Measurements from ENCODE around the gene CADM1. TPM values are rescaled to one million over a fixed set of nuclear protein-coding genes. Genes with fewer than 3 reads are reported as not detected.

CADM1 gene
- total and polyA plus RNA-seq, 9 of the 15 experiments (the other 6 are each of a cell fraction or from before 2014, with no cell fraction given), result 0.42 TPM; not detected in 8

DNA sequence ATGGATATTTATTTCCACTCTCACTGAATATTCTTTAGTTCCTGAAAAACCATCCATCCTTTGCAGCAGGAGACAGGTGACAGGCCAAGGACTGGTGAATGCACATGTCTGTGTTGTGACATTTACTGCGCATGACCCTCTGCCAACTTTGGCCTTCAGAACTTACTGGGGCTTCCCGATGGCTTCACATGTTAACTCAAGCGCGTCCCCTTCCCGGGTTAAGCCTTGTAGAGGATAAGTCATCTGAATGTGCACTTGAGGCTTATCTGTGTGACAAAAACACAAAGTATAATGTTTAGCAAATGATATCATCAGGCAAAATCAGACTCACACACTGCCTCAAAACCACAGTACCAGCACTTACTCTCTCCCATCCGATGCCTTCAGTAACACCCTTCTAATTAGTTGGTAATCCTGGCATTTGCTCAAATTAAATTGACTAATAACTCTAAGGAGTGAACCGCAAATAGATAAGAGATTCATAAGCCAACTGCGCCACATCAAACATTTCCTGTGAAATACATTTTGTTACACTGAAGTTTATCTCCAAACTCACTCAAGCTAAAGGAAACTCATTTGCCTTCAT lies 286.4 kb downstream of the CADM1 start:
- Histone ChIP-seq H3K4me3 (no peak overlapping the region), H4K20me1 (replicated peaks; ENCODE audit: control insufficient read depth, insufficient read depth, low read length) (no peaks in the 10 kb centered on the region), H3K9ac (ENCODE audit: insufficient read depth in 1 of 2, low read depth in 2 of 2, low read length in 2 of 2) (no peak overlapping the region), H3K27me3 (ENCODE audit: control insufficient read depth in 2 of 2, insufficient read depth in 2 of 2, low read length in 2 of 2) (no peaks in the 10 kb centered on the region; a peak in 1 of 5 replicates), H3K9me3 (replicated peaks; ENCODE audit: control insufficient read depth, insufficient read depth, low read depth, low read length) (no peaks in the 10 kb centered on the region), H3K79me2 (ENCODE audit: control insufficient read depth, insufficient read depth, low read length) (no peaks in the 10 kb centered on the region), H3K36me3 (ENCODE audit: control insufficient read depth, insufficient read depth, low read length) (no peaks in the 10 kb centered on the region), H3K27ac (ENCODE audit: extremely low read depth, low read depth, low read length) (no peak overlapping the region), H2AFZ (ENCODE audit: low read depth, low read length) (no peak overlapping the region), H3K4me1 (replicated peaks in 1 of 2; ENCODE audit: control insufficient read depth in 2 of 2, insufficient read depth in 2 of 2, low read length in 2 of 2) (no peaks in the 10 kb centered on the region), H3K9me1 (ENCODE audit: control insufficient read depth, insufficient read depth, low read length) (no peaks in the 10 kb centered on the region), H3K4me2 (ENCODE audit: insufficient read depth, low read length) (no peak overlapping the region)
- CTCF ChIA-PET (ENCODE audit: low intra/inter-chr PET ratio), result no interaction called here
- intact Hi-C loops (cut with micrococcal nuclease) (no loop called here), in situ Hi-C loops (cut with MboI) (no loop called here)
- WGBS (ENCODE audit: insufficient coverage, low coverage, missing lambda C conversion rate), result 0% methylated on average over 8 of the region's 8 CpGs
- FAIRE-seq (no peak), DNase-seq (ENCODE audit: extremely low read depth in 1 of 4, low spot score in 3 of 4) (no peak), ATAC-seq (no peak)
- no peak for TF ChIP-seq SAP30 (IDR thresholded peaks at IDR 0.05; ENCODE audit: borderline replicate concordance, insufficient read depth, low read depth, low read length, poor library complexity, severe bottlenecking)
- POLR2A ChIA-PET, result interaction anchor here (0.6 kb wide), 1 partner anchor 443 kb away, joined by 4 read pairs; no protein-coding TSS in a partner anchor
- BruUV-seq (replicated peaks), result no TSS peak

DNA sequence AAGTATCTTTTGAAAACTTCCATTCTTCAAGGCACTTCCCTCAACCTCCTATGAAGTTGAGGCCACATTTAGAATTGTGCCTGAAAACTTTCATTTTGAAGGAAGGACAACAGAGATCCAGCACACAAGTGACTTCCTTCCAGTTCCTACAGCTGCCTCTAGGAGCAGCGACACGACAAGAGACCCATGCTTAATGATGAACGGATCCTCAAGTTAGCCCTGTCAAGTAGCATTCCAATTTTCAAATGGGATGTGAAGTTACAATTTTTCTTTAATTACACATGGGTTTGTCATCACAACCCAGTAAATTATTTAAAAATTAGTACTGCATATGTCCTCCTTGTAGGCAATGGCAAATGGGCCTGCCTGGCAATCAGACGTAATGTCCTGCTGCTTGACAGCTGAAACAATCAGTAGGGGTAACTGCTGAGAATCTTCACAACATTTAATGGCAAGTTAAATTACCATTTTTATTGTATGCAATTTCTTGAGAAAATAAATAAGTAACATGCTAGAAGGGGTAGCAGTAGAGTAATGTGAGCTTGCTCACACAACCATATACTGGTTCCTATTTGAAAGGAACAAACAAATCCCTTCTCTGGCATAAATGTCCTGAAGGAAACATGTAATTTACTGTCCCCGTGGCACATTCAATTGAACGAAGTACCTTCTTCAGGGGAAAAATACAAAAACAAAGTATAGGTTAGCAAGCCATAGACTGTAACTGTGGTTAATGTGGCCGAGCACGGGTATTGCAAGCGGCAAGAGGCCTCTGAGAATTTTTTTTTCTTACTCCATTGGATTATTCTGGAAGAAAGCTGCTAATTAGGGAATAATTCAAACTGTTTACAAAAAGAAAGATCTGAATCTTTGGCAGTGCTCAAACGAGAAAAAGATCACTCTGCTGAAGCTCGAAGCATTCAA lies 288.3 kb downstream of the CADM1 start:
- no TSS peak for BruUV-seq (replicated peaks)
- Histone ChIP-seq H3K4me2 (ENCODE audit: insufficient read depth, low read length) (no peak overlapping the region), H3K9me3 (replicated peaks; ENCODE audit: control insufficient read depth, insufficient read depth, low read depth, low read length) (no peaks in the 10 kb centered on the region), H4K20me1 (replicated peaks; ENCODE audit: control insufficient read depth, insufficient read depth, low read length) (no peaks in the 10 kb centered on the region), H3K9me1 (ENCODE audit: control insufficient read depth, insufficient read depth, low read length) (no peaks in the 10 kb centered on the region), H3K27me3 (ENCODE audit: control insufficient read depth in 2 of 2, insufficient read depth in 2 of 2, low read length in 2 of 2) (no peaks in the 10 kb centered on the region; a peak in 1 of 5 replicates), H3K79me2 (ENCODE audit: control insufficient read depth, insufficient read depth, low read length) (no peaks in the 10 kb centered on the region), H2AFZ (ENCODE audit: low read depth, low read length) (no peak overlapping the region), H3K4me3 (no peak overlapping the region), H3K9ac (ENCODE audit: insufficient read depth in 1 of 2, low read depth in 2 of 2, low read length in 2 of 2) (no peak overlapping the region), H3K36me3 (ENCODE audit: control insufficient read depth, insufficient read depth, low read length) (no peaks in the 10 kb centered on the region), H3K4me1 (replicated peaks in 1 of 2; ENCODE audit: control insufficient read depth in 2 of 2, insufficient read depth in 2 of 2, low read length in 2 of 2) (no peaks in the 10 kb centered on the region), H3K27ac (ENCODE audit: extremely low read depth, low read depth, low read length) (no peak overlapping the region)
- DNase-seq (ENCODE audit: extremely low read depth in 1 of 4, low spot score in 3 of 4) (no peak), ATAC-seq (peak; percentile 40; the same call in 1 of the 3 replicates), FAIRE-seq (no peak)
- intact Hi-C loops (cut with micrococcal nuclease) (no loop called here), in situ Hi-C loops (cut with MboI) (no loop called here)
- POLR2A ChIA-PET, result interaction anchor here (0.6 kb wide), 1 partner anchor 662 kb away, joined by 3 read pairs; no protein-coding TSS in a partner anchor
- WGBS (ENCODE audit: insufficient coverage, low coverage, missing lambda C conversion rate), result 0% methylated on average over 10 of the region's 11 CpGs
- CTCF ChIA-PET (ENCODE audit: low intra/inter-chr PET ratio), result no interaction called here
- TF ChIP-seq, protein P1, sequence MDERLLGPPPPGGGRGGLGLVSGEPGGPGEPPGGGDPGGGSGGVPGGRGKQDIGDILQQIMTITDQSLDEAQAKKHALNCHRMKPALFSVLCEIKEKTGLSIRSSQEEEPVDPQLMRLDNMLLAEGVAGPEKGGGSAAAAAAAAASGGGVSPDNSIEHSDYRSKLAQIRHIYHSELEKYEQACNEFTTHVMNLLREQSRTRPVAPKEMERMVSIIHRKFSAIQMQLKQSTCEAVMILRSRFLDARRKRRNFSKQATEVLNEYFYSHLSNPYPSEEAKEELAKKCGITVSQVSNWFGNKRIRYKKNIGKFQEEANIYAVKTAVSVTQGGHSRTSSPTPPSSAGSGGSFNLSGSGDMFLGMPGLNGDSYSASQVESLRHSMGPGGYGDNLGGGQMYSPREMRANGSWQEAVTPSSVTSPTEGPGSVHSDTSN (CRISPR knock-in tag; IDR thresholded peaks at IDR 0.05; ENCODE audit: low read depth), result no peak
- TF ChIP-seq, protein P1 (tag; conservative IDR thresholded peaks at IDR 0.05; ENCODE audit: low read depth), result no peak
- TF ChIP-seq, protein P2, sequence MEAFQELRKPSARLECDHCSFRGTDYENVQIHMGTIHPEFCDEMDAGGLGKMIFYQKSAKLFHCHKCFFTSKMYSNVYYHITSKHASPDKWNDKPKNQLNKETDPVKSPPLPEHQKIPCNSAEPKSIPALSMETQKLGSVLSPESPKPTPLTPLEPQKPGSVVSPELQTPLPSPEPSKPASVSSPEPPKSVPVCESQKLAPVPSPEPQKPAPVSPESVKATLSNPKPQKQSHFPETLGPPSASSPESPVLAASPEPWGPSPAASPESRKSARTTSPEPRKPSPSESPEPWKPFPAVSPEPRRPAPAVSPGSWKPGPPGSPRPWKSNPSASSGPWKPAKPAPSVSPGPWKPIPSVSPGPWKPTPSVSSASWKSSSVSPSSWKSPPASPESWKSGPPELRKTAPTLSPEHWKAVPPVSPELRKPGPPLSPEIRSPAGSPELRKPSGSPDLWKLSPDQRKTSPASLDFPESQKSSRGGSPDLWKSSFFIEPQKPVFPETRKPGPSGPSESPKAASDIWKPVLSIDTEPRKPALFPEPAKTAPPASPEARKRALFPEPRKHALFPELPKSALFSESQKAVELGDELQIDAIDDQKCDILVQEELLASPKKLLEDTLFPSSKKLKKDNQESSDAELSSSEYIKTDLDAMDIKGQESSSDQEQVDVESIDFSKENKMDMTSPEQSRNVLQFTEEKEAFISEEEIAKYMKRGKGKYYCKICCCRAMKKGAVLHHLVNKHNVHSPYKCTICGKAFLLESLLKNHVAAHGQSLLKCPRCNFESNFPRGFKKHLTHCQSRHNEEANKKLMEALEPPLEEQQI (IDR thresholded peaks at IDR 0.05), result no peak
- no peak for TF ChIP-seq RBM25 (IDR thresholded peaks at IDR 0.05; ENCODE audit: low read depth, low read length, severe bottlenecking)

Measured in K562 (cell line).